BLaER1 treated with 17β-estradiol and CSF1 and Interleukin-3, amounts not matched to agents 10 nM and 100 nM (cell line): ENCODE measurements around the gene PAGE3.

Experiments
- H3K27ac ChIP-seq, 11 experiments: shearing (Covaris generic); formaldehyde crosslinking; 2 replicates each; pipeline ENCODE4 v1.8.1; 2022
- H3K27me3 ChIP-seq, 11 experiments: shearing (Covaris generic); formaldehyde crosslinking; 2 replicates each; pipeline ENCODE4 v1.8.1; 2022
- H3K36me3 ChIP-seq, 11 experiments: shearing (Covaris generic); formaldehyde crosslinking; 2 replicates each; pipeline ENCODE4 v1.8.1; 2022
- H3K4me1 ChIP-seq, 10 experiments: shearing (Covaris generic); formaldehyde crosslinking; 2 replicates each; pipeline ENCODE4 v1.8.1; 2022
- H3K4me2 ChIP-seq, 11 experiments: shearing (Covaris generic); formaldehyde crosslinking; 2 replicates each; pipeline ENCODE4 v1.8.1; 2022
- H3K4me3 ChIP-seq, 10 experiments: shearing (Covaris generic); formaldehyde crosslinking; 2 replicates each; pipeline ENCODE4 v1.8.1; 2022
- H3K9ac ChIP-seq, 11 experiments: shearing (Covaris generic); formaldehyde crosslinking; 2 replicates each; pipeline ENCODE4 v1.8.1; 2022
- H3K9me3 ChIP-seq, 11 experiments: shearing (Covaris generic); formaldehyde crosslinking; replicated peaks in 1 of 11; 2 replicates each; pipeline ENCODE4 v1.8.1; 2022
- H4K20me1 ChIP-seq, 11 experiments: shearing (Covaris generic); formaldehyde crosslinking; 2 replicates each; pipeline ENCODE4 v1.8.1; 2022
- Cebpa-rat ChIP-seq, 11 experiments: shearing (Covaris generic); IDR thresholded peaks; 2 replicates each; pipeline ENCODE4 v1.8.1; 2022

Gene PAGE3, protein sequence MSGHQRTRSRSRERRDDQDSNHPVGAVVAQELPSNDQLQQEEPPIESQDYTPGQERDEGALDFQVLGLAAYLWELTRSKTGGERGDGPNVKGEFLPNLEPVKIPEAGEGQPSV

DNA sequence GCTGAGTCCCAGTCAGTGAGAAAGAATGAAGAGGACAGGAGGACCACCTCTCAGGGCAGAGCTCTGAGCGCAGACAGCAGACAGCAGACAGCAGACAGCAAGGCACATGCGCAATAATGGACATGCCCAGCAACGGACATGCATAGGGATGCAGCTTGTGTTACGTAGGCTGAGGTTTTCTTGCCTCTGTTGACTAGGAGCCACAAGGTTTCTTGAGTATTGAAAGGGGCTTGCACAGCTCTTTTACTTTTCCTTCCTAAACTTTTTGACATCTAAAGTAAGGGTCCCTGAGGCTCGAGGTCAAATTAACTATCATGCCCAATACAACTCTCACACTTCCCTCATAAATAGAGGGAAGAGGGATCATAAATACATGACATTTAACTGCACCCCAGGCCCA is at the start of gene PAGE3:
Gene PAGE3, minus strand, starts transcription at position 101 of the 400 bp plus-strand sequence. CDS start 1,013 bp downstream, outside the sequence.
- Histone ChIP-seq H3K4me2 (no peak within 1 kb of the TSS), H3K27me3 (peaks cover 22 to 77% (median 55%) of the 10 kb centered on the region in 11 experiments), H3K27ac (no peak within 1 kb of the TSS), H3K4me3 (no peak within 1 kb of the TSS), H4K20me1 (no peaks in the 10 kb centered on the region; a peak in 1 of 22 replicates), H3K36me3 (no peaks in the 10 kb centered on the region), H3K9me3 (peaks cover 7 to 27% (median 15%) of the 10 kb centered on the region in 11 experiments; a peak in 21 of 22 replicates), H3K4me1 (no peaks in the 10 kb centered on the region), H3K9ac (no peak within 1 kb of the TSS)
- TF ChIP-seq Cebpa-rat (IDR thresholded peaks at IDR 0.05), result no peak

GRCh38 chrX:55312655-55313054 is 47.9 kb upstream of the PAGE3 start:
- Histone ChIP-seq H3K9me3 (no peaks in the 10 kb centered on the region), H3K36me3 (no peaks in the 10 kb centered on the region), H3K27ac (no peak overlapping the region), H3K27me3 (peaks cover 50 to 99% (median 97%) of the 10 kb centered on the region in 11 experiments), H3K4me3 (no peak overlapping the region), H3K4me2 (no peak overlapping the region), H3K9ac (no peak overlapping the region), H4K20me1 (no peaks in the 10 kb centered on the region), H3K4me1 (no peaks in the 10 kb centered on the region)
- no peak for TF ChIP-seq Cebpa-rat (IDR thresholded peaks at IDR 0.05)

DNA sequence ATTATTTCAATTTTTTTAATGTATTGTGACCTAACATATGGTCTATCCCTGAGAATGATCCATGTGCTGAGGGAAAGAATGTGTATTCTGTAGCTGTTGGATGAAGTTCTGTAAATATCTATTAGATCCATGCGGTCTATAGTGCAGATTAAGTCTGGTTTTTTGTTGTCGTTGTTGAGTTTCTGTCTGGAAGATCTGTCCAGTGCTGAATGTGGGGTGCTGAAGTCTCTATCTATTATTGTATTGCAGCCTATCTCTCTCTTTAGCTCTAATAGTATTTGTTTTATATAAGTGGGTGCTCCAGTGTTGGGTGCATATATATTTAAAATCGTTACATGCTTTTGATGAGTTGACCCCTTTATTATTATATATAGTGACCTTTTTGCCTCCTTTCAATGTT is 26.2 kb upstream of the PAGE3 start:
- Histone ChIP-seq H3K4me2 (no peak overlapping the region), H3K27me3 (peaks cover 17 to 57% (median 44%) of the 10 kb centered on the region in 11 experiments; a peak in 19 of 22 replicates), H3K9me3 (peaks cover 7 to 34% (median 13%) of the 10 kb centered on the region in 11 experiments; a peak in 19 of 22 replicates), H3K36me3 (no peaks in the 10 kb centered on the region), H3K27ac (no peak overlapping the region), H4K20me1 (no peaks in the 10 kb centered on the region; a peak in 1 of 22 replicates), H3K9ac (no peak overlapping the region), H3K4me3 (no peak overlapping the region), H3K4me1 (no peaks in the 10 kb centered on the region)
- no peak for TF ChIP-seq Cebpa-rat (IDR thresholded peaks at IDR 0.05)

DNA sequence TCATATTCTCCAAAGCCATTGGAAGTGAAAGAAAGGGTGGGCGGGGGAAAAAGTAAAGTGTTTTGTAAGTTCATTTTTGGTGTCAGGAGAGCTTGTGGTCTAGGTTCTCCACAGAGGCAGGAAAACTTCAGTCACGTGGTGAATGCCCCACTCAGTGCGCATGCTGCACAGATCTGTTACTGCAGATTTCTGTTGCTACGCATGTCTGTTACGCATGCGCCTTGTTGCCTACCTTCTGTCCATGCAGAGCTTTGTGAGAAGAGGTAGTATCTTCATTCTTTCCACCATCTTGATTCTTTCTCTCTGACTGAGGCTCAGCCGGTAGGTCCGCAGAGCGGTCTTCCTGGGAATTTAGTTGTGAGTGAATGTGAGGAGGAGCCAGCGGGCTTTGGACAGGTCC is 15.1 kb upstream of the PAGE3 start:
- peaks cover 52 to 86% (median 79%) of the 10 kb centered on the region in 11 experiments for H3K27me3 ChIP-seq
- H3K9me3 ChIP-seq, result peaks cover 0 to 14% (median 7%) of the 10 kb centered on the region in 11 experiments; a peak in 9 of 22 replicates

GRCh38 chrX:55260806-55261205 is 3.9 kb downstream of the PAGE3 start:
- TF ChIP-seq Cebpa-rat (IDR thresholded peaks at IDR 0.05), result no peak
- Histone ChIP-seq H3K27me3 (peaks cover 23 to 76% (median 60%) of the 10 kb centered on the region in 11 experiments), H3K4me2 (no peak overlapping the region), H4K20me1 (no peaks in the 10 kb centered on the region; a peak in 1 of 22 replicates), H3K36me3 (no peaks in the 10 kb centered on the region), H3K9ac (no peak overlapping the region), H3K4me1 (no peaks in the 10 kb centered on the region), H3K4me3 (no peak overlapping the region), H3K9me3 (no peaks in the 10 kb centered on the region), H3K27ac (no peak overlapping the region)

More for the DNA sequence above, 15.1 kb upstream of the PAGE3 start:
- no peak overlapping the region for H3K9ac ChIP-seq
- no peak overlapping the region for H3K4me2 ChIP-seq
- no peak overlapping the region for H3K4me3 ChIP-seq
- H3K27ac ChIP-seq, result no peak overlapping the region
- H4K20me1 ChIP-seq, result no peaks in the 10 kb centered on the region
- TF ChIP-seq Cebpa-rat (IDR thresholded peaks at IDR 0.05), result no peak
- no peaks in the 10 kb centered on the region for H3K36me3 ChIP-seq
- H3K4me1 ChIP-seq, result no peaks in the 10 kb centered on the region

DNA sequence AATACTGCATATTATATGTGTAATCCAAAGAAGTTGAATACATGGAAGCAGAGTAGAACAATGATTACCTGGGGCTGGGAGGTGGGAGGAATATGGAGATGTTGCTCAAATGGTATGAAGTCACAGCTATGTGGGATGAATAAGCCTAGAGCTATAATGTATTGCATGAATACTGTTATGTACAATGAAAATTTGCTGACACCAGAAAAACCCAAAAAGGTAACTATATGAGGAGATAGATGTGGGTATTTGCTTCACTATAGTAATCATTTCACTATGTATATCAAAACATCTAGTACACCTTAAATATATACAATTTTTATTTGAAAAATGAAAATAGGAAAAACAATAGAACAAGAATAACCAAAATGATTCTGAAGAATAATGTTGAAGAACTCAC is 11.2 kb downstream of the PAGE3 start:
- no peak overlapping the region for H3K27ac ChIP-seq
- no peak for TF ChIP-seq Cebpa-rat (IDR thresholded peaks at IDR 0.05)
- no peaks in the 10 kb centered on the region for H3K36me3 ChIP-seq
- H3K27me3 ChIP-seq, result peaks cover 45 to 92% (median 76%) of the 10 kb centered on the region in 11 experiments
- H3K9ac ChIP-seq, result no peak overlapping the region
- H3K4me1 ChIP-seq, result no peaks in the 10 kb centered on the region
- H4K20me1 ChIP-seq, result no peaks in the 10 kb centered on the region
- peaks cover under 1 to 7% (median 4%) of the 10 kb centered on the region in 11 experiments; a peak in 20 of 22 replicates for H3K9me3 ChIP-seq
- H3K4me2 ChIP-seq, result no peak overlapping the region
- H3K4me3 ChIP-seq, result no peak overlapping the region

DNA sequence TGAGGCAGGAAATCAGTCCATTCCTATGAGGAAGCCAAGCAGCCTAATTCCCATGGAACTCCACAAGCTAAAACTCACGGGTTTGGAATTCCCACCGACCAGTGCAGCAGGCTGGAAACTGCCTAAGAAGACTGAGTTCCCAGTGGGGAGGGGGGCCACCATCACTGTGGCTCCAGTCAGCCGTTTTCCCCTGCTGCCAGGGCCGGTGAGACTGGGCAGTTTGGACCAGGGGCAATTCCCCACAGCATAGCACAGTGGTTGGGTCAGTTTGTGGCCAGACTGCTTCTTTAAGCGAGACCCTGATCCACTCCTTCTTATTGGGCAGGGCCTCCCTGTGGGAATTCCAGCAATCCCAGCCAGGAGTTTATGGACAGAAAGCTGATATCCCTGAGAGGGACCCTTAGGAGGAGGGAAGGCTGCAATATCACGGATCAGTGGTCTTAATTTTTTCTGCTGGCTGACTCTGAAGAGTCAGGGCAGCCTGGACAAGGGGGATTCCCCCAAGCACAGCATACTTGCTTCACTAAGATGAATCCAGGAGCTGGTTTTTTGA is 23.9 kb downstream of the PAGE3 start:
- peaks cover 18 to 47% (median 34%) of the 10 kb centered on the region in 11 experiments; a peak in 20 of 22 replicates for H3K27me3 ChIP-seq
- no peak overlapping the region for H3K9ac ChIP-seq
- no peaks in the 10 kb centered on the region for H3K36me3 ChIP-seq
- peaks cover 9 to 29% (median 16%) of the 10 kb centered on the region in 11 experiments; a peak in 18 of 22 replicates for H3K9me3 ChIP-seq
- no peaks in the 10 kb centered on the region for H4K20me1 ChIP-seq
- H3K4me1 ChIP-seq, result no peaks in the 10 kb centered on the region
- H3K27ac ChIP-seq, result no peak overlapping the region
- no peak overlapping the region for H3K4me3 ChIP-seq
- H3K4me2 ChIP-seq, result no peak overlapping the region
- no peak for TF ChIP-seq Cebpa-rat (IDR thresholded peaks at IDR 0.05)

- Histone ChIP-seq H3K4me3 (no peak within 1 kb of the TSS), H3K27me3 (peaks cover 63 to 99% (median 90%) of the 10 kb centered on the region in 11 experiments), H4K20me1 (no peaks in the 10 kb centered on the region), H3K4me2 (no peak within 1 kb of the TSS), H3K9me3 (peaks cover 0 to 10% (median 7%) of the 10 kb centered on the region in 11 experiments; a peak in 15 of 22 replicates), H3K36me3 (no peaks in the 10 kb centered on the region; a peak in 1 of 22 replicates), H3K27ac (no peak within 1 kb of the TSS), H3K9ac (no peak within 1 kb of the TSS), H3K4me1 (no peaks in the 10 kb centered on the region)
- TF ChIP-seq Cebpa-rat (IDR thresholded peaks at IDR 0.05), result no peak
These were observed 44.5 kb downstream of the PAGE3 start, which contains the start of gene PAGE5 for GRCh38 chrX:55220119-55220794. Gene PAGE5, plus strand, starts transcription at chrX:55220346. Its CDS starts 1,037 bp downstream, at chrX:55221383.

- H3K36me3 ChIP-seq, result no peaks in the 10 kb centered on the region
- no peaks in the 10 kb centered on the region; a peak in 2 of 22 replicates for H3K9me3 ChIP-seq
- peaks cover 45 to 95% (median 84%) of the 10 kb centered on the region in 11 experiments for H3K27me3 ChIP-seq
- H3K9ac ChIP-seq, result no peak overlapping the region
- H3K4me3 ChIP-seq, result no peak overlapping the region
- no peak for TF ChIP-seq Cebpa-rat (IDR thresholded peaks at IDR 0.05)
- H3K4me2 ChIP-seq, result no peak overlapping the region
- H4K20me1 ChIP-seq, result peaks cover 0 to 3% (median 0%) of the 10 kb centered on the region in 11 experiments; a peak in 1 of 22 replicates
- no peaks in the 10 kb centered on the region for H3K4me1 ChIP-seq
- H3K27ac ChIP-seq, result no peak overlapping the region
These were observed 51.3 kb downstream of the PAGE3 start for GRCh38 chrX:55213381-55213780.
